ACC112 (cell line): ENCODE data around the gene ZNF557.
"Not testable (repeated sequence)": the region's sequence is repeated elsewhere in the genome, so short reads cannot be mapped to it uniquely, and the experiment has no call there.

Experiments
- H2AFZ ChIP-seq: fragments of 200-600 bp; sonication (generic); one replicate; pipeline ENCODE4 v1.6.0; 2017; ENCODE audit warnings: antibody characterized with exemption, low read length; ENCODE audit not compliant: unreplicated experiment
- H3K27ac ChIP-seq: fragments of 200-600 bp; sonication (generic); 2 replicates; pipeline ENCODE4 v1.5.1; 2014; ENCODE audit warnings: low read depth, mild to moderate bottlenecking, antibody characterized with exemption, low read length, moderate library complexity
- H3K27me3 ChIP-seq: fragments of 200-600 bp; sonication (generic); 2 replicates; pipeline ENCODE4 v1.6.1; 2014; ENCODE audit warnings: mild to moderate bottlenecking, antibody characterized with exemption, low read length, moderate library complexity, mixed read lengths; ENCODE audit not compliant: insufficient read depth
- H3K36me3 ChIP-seq: fragments of 200-600 bp; sonication (generic); 2 replicates; pipeline ENCODE4 v1.6.1; 2016; ENCODE audit warnings: mild to moderate bottlenecking, antibody characterized with exemption, low read length, moderate library complexity, mixed read lengths; ENCODE audit not compliant: insufficient read depth
- H3K4me1 ChIP-seq: fragments of 200-600 bp; sonication (generic); one replicate; pipeline ENCODE4 v1.6.1; 2016; ENCODE audit warnings: low read length, mixed read lengths; ENCODE audit not compliant: insufficient read depth, unreplicated experiment, control insufficient read depth
- H3K4me3 ChIP-seq: fragments of 200-600 bp; sonication (generic); 2 replicates; pipeline ENCODE4 v1.5.1; 2014; ENCODE audit warnings: mild to moderate bottlenecking, low read depth, low read length
- H3K79me2 ChIP-seq: fragments of 200-600 bp; sonication (generic); one replicate; pipeline ENCODE4 v1.6.0; 2016; ENCODE audit warnings: low read length; ENCODE audit not compliant: control insufficient read depth, unreplicated experiment, insufficient read depth

ZNF557 gene

GRCh38 chr19:7055679-7056078, 13.8 kb upstream of the ZNF557 start:
- not testable (repeated sequence) for H3K4me1 ChIP-seq, H2AFZ ChIP-seq, H3K27me3 ChIP-seq, H3K27ac ChIP-seq, H3K4me3 ChIP-seq, H3K36me3 ChIP-seq, H3K79me2 ChIP-seq

GRCh38 chr19:7056371-7056770, 13.1 kb upstream of the ZNF557 start:
- not testable (repeated sequence) for H3K4me1 ChIP-seq, H3K79me2 ChIP-seq, H3K27me3 ChIP-seq, H2AFZ ChIP-seq, H3K27ac ChIP-seq, H3K36me3 ChIP-seq, H3K4me3 ChIP-seq

GRCh38 chr19:7058576-7058975, 10.9 kb upstream of the ZNF557 start, which contains the start of gene MBD3L3:
MBD3L3 (minus strand) TSS chr19:7058676; CDS start chr19:7058605, 71 bp downstream.
- not testable (repeated sequence) for H3K27me3 ChIP-seq, H3K36me3 ChIP-seq, H2AFZ ChIP-seq, H3K27ac ChIP-seq, H3K4me3 ChIP-seq, H3K79me2 ChIP-seq, H3K4me1 ChIP-seq

- not testable (repeated sequence) for H3K36me3 ChIP-seq, H3K27me3 ChIP-seq, H3K4me1 ChIP-seq, H3K79me2 ChIP-seq, H3K27ac ChIP-seq, H3K4me3 ChIP-seq, H2AFZ ChIP-seq
Observed at GRCh38 chr19:7059977-7060376, 9.5 kb upstream of the ZNF557 start.

GRCh38 chr19:7063339-7063738, 6.2 kb upstream of the ZNF557 start:
- H3K27me3 ChIP-seq = no peaks in the 10 kb centered on the region
- H3K27ac ChIP-seq = no peak overlapping the region
- H2AFZ ChIP-seq = no peak overlapping the region
- H3K79me2 ChIP-seq = no peaks in the 10 kb centered on the region
- no peak overlapping the region for H3K4me3 ChIP-seq
- no peaks in the 10 kb centered on the region for H3K36me3 ChIP-seq
- H3K4me1 ChIP-seq = no peaks in the 10 kb centered on the region

- Histone ChIP-seq H3K36me3 (no peaks in the 10 kb centered on the region), H2AFZ (no peak overlapping the region), H3K79me2 (no peaks in the 10 kb centered on the region), H3K4me3 (no peak overlapping the region), H3K4me1 (no peaks in the 10 kb centered on the region), H3K27ac (no peak overlapping the region), H3K27me3 (no peaks in the 10 kb centered on the region)
Observed at GRCh38 chr19:7063764-7064418, 5.6 kb upstream of the ZNF557 start.

DNA sequence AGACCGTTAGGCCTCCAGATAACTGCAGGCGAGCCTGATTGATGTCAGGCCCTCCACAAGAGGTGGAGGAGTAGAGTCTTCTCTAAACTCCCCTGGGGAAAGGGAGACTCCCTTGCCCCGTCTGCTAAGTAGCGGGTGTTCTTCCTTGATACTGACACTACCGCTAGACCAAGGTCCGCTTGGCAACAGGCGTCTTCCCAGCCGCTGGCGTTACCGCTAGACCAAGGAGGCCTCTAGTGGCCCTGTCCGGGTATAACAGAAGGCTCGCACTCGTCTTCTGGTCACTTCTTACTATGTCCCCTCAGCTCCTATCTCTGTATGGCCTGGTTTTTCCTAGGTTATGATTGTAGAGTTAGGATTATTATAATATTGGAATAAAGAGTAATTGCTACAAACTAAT, 2.4 kb upstream of the ZNF557 start:
- H3K27ac ChIP-seq, H2AFZ ChIP-seq: not testable (repeated sequence)

GRCh38 chr19:7067716-7068115, 1.8 kb upstream of the ZNF557 start:
- Histone ChIP-seq H2AFZ (no peak overlapping the region), H3K4me1 (peaks cover 6% of the 10 kb centered on the region), H3K4me3 (no peak overlapping the region), H3K79me2 (peaks cover 10% of the 10 kb centered on the region), H3K27ac (no peak overlapping the region), H3K36me3 (peaks cover 4% of the 10 kb centered on the region), H3K27me3 (no peaks in the 10 kb centered on the region)

More for the DNA sequence above, 2.4 kb upstream of the ZNF557 start:
- not testable (repeated sequence) for H3K4me3 ChIP-seq, H3K79me2 ChIP-seq, H3K4me1 ChIP-seq, H3K36me3 ChIP-seq, H3K27me3 ChIP-seq

DNA sequence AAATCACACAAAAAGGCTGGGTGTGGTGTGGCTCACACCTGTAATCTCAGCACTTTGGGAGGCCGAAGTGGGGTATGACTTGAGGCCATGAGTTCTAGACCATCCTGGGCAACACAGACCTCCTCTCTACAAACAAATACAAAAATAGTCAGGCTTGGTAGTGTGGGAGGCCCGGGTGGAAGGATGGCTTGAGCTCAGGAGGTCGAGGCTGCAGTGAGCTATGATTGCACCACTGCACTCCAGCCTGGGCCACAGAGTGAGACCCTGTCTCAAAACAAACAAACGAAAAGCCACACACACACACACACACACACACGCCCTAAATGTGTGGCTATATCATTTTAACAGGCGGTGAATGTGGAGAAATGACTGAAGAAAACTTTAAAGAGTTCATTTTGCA, 904 bp upstream of the ZNF557 start:
- Histone ChIP-seq H3K79me2 (peaks cover 10% of the 10 kb centered on the region), H2AFZ (no peak overlapping the region), H3K36me3 (peaks cover 11% of the 10 kb centered on the region), H3K27me3 (no peaks in the 10 kb centered on the region), H3K27ac (no peak overlapping the region), H3K4me3 (peak overlapping the region; percentile 49; the same call in 1 of the 2 replicates), H3K4me1 (peaks cover 6% of the 10 kb centered on the region)

GRCh38 chr19:7069904-7070226, 362 bp downstream of the ZNF557 start:
- H3K27ac ChIP-seq = peak overlapping the region; percentile 29; the same call in 1 of the 2 replicates
- no peaks in the 10 kb centered on the region for H3K27me3 ChIP-seq
- peak overlapping the region; percentile 78 for H2AFZ ChIP-seq
- peaks cover 6% of the 10 kb centered on the region for H3K4me1 ChIP-seq
- H3K4me3 ChIP-seq = peak overlapping the region; percentile 84
- peaks cover 16% of the 10 kb centered on the region for H3K36me3 ChIP-seq
- H3K79me2 ChIP-seq = peaks cover 10% of the 10 kb centered on the region

DNA sequence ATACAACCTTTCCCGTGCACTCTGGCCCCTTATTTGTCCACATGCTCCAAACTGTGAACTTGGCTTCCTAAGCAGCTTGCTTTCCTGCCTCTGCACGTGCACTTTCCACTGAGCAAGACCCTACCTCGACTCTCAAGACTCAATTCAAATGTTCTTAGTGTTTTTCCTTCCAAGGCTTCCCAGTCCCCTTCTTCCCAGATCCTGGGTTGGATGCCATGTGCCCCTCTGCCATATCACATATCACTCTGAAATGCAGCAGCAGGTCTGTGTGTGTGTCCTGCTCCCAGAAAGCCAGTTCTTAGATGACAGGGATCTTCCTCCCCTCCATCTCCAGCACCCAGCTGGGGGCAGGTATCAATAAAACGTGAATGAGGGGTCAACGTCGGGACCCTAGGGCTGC, 3.0 kb downstream of the ZNF557 start:
- Histone ChIP-seq H3K79me2 (peaks cover 10% of the 10 kb centered on the region), H3K4me1 (peaks cover 6% of the 10 kb centered on the region), H3K27me3 (no peaks in the 10 kb centered on the region), H3K27ac (no peak overlapping the region), H3K4me3 (no peak overlapping the region), H3K36me3 (peaks cover 37% of the 10 kb centered on the region), H2AFZ (no peak overlapping the region)
